Stimulated activated CD8-positive, alpha-beta memory T cell treated with anti-CD3 and anti-CD28 coated beads, Interleukin-15, amount 100 ng/mL, for 4 hours (primary cell): ENCODE data around the gene GPRIN3.

Experiments used
- DNase-seq, 2 donors: peaks; one replicate each; pipeline ENCODE4 v3.0.0-alpha.2; 2020; ENCODE audit warnings: low read depth in 2 of 2

The GPRIN3 gene

DNA sequence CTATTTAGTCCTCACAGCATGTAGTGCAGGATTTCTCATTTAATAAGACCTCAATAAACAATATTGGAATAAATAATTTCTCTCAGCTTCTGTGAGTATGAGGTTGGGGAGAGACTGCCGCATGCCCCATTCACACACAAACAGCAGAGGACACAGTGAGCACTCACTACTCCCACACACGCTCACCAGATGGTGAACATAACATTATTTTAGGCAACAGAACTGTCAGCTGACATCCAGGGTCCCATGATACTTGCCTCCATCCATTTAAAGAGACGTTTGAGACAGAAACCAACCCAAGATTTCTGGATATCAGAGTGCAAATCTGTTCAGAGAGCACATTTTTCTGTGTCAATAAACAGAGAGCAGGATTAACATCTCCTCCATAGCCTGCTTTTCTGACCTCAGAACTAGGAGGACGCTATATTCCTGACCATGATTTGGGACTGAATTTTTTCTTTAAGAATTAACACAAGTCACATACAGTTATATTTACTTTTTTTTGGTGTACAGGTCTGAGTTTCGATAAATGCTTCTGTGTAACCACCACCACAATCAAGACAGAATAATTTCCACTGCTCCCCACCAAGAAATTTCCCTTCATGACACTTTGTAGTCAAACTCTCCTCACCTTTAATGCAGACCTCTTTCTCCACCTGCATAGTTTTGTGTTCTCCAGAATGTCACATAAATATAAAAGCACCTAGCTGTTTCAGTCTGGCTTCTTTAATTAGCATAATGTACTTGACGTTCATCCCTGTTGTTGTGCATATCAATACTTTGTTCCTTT, 16.7 kb downstream of the GPRIN3 start:
- DNase-seq: no peak

DNA sequence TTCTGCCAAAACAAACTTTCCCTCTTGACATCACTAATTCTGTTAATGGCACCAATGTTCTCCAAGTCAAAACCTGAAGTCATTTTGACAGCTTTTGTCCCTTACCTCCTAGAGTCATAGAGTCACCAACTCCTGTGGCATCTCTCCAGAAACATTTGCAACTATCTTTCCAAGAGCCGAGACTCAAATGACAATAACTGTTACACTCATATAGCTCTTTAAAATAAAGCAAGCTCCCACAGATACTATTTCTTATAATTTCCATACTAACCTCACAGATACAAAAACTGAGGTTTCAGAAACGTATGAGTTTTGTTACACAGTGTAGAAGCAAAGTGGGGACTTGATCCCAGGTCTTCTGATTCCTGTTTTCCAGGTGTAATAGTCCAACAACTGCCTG, 18.3 kb downstream of the GPRIN3 start:
- no peak for DNase-seq

DNA sequence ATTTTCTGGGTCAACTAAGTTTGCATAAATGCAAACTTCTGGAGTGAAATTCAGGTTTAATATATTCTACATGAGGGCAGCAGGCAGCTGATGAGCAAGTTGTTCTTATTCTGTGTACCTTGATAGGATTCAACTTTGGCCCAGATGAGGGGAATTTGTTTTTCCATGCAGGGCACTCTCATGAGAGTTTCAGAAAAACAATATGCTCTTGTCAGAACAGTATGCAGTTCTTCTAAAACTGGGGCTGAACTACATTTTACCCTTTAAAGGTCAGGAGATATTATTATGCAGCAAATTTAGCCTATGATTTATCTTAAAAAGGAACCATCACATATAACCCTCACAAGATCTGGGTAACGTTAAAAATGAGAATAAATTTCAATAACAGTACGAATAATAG, 19.2 kb downstream of the GPRIN3 start:
- DNase-seq: no peak

DNA sequence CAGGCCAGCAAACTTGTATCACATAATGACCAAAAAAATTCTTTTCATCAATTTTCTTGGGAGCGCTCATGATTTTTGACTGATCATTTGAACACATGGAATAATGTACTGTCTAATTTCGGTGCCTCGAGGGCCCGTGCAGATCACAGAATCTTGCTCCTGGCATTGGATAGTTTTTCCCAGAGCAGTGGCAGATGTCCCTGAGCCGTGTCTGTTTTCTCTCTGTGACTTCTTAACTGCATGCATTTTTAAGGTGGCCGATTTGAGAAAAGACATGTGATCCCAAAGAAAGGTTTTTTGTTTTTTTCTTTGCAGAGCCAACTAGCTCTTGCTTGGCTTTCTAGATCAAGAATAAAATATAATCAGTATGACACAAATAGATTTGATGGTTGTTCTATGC, 19.7 kb downstream of the GPRIN3 start:
- DNase-seq: no peak

DNA sequence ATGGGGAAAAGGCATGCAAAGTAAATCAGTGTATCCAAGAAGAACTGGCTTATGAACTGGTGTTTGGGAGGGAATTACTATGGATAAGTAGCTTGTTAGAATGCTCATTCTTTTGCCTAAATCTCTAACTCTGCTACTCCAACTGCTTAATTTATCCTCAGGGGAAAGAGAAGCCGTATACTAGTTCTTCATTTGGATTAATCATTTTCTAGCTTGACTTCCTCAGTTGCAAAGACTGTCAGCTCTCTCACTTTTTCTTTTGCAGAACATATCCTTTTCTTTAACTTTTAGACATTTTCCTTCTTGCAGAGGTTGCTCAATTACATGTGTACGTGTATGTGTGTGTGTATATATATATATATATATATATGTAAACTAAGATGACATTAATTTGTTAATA, 21.9 kb downstream of the GPRIN3 start:
- no peak for DNase-seq

DNA sequence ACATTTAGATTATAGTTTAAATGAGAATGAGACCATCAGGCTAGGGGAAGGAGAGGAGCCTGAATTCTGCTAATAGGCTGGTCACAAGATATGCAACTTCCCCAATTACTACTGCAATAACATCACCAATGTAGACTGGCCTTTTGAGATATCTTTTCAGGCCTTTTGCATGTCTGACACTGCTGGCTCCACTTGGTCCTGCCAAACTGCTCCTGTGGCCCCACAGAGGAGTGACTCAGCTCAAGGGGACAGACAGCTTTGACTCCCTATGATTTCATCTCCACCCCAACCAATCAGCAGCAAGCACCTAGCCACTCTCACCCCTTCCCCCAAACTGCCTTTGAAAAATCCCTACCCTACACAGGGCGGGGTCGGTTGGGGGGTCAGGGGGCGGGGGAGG, 22.8 kb downstream of the GPRIN3 start:
- no peak for DNase-seq

DNA sequence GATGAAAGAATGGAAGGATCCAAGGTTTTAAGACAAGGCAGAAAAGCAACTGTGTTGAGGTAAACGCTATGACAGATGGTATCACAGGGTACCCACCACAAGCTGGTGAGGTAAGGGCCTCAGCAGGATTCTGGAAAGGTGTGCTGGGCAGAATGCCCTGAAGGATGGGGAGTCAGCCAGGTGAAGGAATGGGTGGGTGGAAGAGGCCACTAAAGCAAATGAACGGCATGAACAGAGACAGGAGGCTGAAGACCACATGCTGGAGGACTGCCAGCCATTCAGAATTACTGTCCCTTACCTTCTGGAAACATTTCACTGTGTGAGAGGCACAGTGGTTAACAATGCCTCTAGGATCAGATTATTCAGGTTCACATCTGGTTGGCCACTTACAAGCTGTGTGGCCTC, 23.6 kb downstream of the GPRIN3 start:
- DNase-seq: no peak

DNA sequence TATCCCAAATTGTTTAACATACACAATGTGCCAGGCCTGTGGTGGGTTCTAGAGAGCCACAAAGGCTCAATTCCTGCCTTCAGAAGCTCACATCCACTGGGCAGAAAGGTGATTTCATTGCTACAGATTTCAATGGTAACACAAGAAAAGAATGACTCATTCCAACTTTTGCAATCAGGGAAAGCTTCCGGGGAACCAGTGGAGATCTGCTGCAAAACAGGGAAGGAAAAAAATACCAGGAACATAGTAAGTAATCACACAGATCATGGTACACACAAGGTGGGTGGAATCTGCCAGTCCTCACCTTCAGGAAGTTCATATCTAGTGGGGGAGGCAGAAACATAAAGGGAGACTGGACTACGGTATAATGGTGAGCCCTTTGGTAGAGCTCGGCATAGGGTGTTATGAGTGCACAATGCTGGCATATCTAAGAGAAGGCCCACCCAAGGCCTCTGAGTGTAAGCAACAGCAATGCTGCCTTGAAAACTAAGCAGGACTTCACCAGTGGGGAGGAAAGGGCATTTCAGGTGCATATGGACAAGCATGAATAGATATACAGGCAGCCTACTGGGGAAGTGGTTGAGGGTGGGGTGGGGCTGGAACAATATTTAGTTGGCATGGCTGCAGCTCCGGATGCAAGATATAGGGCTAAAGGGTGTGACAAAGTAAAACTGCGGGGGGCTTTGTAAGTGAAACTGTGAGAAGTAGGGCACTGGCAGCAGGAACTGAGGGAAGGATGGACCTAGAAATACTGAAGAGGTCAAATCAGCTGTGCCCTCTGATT, 24.2 kb downstream of the GPRIN3 start:
- DNase-seq: no peak

DNA sequence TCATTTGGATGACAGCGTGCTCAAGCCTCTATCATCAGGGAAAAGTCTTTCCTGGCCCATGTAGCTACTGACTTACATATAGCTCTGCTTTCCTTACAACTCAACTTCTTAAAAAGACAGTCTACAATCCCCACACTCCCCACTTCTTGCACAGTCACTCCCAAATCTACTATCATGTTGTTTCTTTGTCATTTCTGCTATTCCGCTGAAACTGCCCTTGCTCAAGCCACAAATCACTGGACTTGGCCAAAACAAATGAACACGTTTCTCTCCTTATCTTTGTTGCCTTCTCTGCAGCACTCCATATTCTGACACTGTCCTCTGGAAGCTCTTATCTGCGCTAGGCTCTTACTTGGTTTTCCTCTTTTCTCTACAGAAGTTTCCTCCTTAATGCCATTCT, 28.2 kb downstream of the GPRIN3 start:
- DNase-seq: no peak

DNA sequence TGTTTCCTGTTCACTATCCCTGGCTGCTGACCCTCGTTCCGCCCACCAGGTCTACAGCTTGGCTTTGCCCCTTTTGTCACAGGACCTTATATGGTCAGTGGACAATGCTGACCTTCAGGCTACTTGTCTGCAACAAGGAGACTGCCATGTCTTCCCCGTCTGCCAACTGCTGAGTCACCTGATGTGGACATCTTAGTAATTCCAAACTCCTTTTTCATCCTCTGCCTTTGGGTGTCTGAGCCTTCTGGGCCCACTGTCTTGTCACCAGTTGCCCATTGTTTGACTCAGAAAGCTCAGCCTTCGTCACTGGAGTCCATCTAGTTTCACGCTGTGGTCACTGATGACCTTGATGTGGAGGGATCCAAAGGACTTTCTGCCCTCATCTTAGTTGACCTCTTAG, 30.2 kb downstream of the GPRIN3 start:
- no peak for DNase-seq

DNA sequence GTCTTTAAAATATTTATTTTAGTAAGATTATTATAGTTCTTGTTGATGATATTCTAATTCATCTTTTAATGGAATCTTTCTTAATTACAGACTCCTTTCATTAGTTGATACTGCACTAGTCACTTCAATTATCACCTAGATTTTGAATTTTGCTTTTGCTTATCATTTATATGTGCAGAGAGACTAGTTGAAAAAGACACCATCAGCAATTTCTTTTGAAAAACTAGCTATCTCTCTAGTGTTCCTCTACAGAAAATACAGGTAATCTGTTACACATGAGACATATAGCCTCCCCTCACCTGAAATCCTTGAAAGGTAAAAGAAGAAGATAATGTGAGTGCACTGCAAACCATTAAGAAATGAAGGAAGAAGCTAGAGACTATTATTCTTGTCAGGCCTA, 31.3 kb downstream of the GPRIN3 start:
- DNase-seq: no peak

DNA sequence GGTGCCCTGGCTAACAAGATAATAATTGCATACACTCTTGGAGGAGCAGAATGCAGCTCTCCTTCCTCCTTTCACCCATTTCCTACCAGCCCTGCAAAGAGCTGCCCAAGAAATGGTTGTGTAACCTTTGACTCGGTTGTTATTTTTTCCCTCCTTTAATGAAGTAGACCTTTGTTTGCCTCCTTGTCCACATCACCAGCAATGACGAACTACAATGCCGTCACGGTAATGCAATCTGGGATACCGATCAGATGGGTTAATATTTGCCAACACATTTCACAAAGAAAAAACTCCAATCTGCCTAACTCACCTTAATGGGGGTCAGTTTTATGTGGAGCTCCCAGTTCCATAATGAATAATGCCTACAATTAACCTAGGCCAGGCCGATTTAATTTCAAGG, 32.0 kb downstream of the GPRIN3 start:
- no peak for DNase-seq

DNA sequence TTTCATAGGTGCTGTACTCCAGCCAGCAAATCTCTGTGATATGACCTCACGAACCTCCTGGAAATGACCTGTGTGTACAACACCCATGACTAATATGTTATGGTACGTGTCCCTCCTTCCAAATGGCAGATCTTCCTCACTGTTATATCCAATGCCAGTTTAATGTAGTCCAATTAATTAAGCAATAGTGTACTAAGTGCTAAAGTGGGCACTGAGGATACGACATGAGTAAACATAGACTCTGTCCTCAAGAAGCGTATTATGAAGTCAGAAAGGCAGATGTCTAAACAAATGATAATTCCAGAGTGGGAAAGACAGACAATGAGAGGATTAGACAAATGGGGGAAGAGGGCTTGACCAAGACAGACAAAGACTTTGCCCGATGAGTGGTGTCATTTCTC, 33.9 kb downstream of the GPRIN3 start:
- no peak for DNase-seq

DNA sequence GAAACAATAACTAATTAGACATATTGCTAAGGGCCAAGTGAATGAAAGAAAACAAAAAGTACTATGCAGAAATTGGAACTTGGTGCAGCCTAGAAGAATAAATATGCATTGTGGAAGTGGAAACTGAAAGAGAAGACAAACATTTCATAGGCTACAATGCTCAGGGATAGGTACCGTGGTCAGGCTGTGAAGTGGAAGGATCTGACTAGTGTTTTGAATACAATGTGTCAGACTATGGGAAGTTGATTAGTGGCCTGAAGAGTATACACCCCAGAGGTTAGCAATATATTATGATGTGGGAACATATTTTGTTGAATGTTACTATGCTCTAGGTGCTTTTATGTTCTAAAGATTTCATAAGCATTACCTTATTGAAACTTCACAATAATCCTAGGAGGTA, 36.8 kb downstream of the GPRIN3 start:
- no peak for DNase-seq

DNA sequence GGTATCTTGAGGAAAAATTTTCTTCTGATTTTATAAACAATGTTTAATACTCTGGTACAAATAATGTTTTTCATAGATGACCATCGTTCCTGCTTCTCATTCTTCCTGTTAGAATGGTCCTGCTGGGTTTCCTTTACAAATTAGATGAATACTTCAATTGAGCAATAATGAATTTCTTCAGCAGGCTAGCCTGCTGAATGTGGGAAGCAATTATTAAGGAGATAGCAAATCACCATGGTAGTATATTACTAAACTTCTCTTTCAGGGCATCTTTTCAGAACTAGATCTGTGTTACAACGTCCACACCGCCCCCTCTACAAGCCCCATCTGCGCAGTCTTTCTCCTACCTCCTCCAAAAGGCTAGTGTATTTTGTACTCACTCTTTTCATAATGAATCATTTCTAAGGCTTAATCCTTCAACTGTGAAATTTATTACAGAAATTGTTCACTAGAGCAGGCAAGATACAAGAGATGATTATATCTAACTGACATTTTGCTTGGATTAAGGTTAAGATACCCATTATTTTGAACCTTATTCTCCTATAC, 38.4 kb downstream of the GPRIN3 start:
- no peak for DNase-seq

DNA sequence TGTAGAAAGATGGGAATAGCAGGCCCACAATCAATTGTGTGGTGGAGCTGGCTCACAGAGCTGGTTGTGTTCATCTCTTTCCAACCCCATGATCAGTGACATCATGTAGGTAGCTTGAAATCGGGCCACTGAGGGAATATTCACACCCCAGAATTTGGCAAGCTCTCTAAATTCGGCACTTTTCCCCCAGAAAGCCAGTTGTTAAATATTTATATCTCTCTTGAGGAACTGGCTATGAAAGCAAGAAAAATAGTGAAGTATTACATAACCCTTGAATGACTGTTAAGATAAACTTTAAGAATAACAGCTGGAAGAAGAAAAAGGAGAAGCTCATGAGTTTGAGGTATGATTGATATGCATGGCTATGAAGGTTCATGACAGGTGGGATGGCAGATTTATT, 38.9 kb downstream of the GPRIN3 start:
- no peak for DNase-seq

DNA sequence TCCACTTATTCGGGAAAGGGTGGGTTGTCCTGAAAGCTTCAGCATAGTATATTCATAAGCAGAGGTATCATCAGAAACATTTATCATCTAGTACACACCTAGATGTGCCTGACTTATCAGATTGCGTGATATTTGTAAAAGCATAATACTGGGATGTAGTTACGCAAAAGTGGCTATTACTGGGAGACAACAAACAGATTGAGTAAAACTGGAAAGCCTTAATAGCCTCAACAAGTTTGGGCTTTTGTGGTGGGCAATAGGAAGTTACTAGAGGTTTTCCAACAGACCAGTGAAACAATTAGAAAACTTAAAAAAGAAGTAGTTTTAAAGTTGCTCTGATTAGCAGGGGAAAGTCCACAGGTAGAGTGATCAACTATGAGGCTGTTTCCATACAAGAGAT, 39.8 kb downstream of the GPRIN3 start:
- DNase-seq: no peak

DNA sequence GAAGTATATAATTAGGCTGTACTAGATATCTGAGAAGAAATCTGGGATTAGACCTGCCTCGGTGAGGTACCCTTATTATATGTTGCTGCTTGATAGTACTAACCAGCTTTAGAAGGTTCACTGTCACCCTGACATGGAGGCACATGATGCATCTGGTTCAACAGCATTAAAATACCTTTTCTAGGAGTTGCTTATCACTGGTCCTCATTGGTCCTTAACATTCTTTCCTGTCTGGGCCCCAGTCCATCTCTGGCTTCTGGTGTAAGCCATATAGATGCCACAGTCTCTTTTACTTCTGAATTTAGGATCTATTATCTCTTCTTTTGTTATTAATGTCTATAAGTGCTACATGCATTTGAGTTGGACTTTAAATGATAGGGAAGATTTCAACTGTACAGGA, 40.2 kb downstream of the GPRIN3 start:
- no peak for DNase-seq

DNA sequence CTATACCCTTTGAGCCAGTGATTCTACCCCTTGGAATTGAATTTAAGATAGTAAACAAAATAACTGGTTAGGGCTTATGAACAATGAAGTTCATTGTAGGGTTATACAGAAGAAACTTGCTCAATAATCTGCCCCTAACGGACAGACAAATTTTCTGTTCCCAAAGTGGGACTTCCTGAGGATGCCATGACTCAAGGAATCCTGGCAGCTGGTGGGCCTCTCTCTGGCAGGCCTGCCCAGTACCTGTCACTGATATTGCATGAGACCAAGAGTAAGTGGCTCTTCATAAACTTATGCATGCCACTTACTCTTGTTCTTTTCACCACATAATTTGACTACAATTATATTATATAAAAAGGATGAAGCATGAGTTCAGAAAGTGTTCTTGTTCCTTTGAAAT, 41.5 kb downstream of the GPRIN3 start:
- no peak for DNase-seq

DNA sequence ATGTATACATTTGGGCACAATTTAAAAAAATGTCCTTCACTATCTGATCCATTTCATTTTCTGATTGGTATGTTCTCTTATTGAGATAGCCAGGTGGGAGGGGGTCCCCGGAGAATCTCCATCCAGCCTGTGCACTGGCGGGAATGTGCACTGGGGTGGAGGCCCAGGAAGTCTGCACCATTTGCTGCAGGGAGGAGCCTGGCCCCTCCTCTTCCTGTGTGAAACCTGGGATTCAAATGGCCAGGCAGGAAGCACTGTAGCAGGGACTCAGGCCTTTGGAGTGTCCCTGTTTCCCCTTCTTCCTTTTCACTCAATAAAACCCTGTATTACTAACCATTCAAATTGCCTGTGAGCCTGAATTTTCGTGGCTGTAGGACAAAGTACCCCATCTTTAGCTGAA, 44.3 kb downstream of the GPRIN3 start:
- DNase-seq: no peak

DNA sequence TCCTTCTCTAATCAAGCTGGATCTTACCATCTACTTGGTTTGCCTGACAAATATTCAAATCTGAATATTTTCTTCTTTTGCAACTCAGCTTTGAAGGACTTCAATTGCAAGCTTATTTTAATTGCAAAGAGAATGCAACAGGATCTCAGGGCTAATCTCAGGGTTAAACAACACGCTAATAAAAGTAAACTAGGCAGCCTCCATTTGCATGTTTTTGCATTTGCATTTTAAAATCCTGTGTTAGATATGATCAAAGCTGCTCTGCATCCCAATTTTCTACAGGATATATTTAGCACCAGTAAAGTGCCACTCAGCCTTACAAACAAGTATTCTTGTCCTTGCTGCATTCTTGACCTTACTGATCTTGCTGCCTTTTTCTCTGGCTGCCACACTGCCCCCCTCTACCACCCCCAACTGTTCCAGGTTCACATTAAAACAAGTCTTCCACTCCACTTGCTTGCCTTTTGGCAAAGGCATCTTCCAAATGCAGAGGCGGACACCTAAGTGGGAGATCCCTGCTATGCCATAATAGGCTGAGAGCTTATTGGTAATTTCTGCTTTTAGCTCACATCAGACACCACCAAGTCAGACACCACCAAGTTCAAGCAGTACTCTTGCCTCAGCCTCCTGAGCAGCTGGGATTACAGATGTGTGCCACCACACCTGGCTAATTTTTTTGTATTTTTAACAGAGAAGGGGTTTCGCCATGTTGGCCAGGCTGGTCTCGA, 48.1 kb downstream of the GPRIN3 start:
- no peak for DNase-seq

DNA sequence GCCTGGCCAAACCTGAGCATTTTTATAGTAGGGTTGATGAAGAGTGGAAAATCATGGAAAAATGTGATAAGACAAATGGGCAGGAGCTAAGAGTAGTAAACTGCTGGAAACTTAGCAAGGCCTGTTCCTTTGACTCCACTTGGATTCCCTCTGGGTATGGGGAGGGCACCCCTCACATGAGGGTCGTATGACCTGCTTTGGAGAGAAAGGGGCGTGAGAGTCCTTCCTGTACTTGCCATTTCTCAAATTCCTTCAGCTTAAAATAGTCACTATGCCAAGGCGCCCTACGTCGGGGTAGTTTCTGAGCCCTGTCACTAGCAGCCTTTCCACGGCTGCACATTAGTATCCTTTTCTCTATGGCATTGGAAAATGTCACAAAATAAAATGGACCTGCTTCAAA, 49.1 kb downstream of the GPRIN3 start:
- no peak for DNase-seq

DNA sequence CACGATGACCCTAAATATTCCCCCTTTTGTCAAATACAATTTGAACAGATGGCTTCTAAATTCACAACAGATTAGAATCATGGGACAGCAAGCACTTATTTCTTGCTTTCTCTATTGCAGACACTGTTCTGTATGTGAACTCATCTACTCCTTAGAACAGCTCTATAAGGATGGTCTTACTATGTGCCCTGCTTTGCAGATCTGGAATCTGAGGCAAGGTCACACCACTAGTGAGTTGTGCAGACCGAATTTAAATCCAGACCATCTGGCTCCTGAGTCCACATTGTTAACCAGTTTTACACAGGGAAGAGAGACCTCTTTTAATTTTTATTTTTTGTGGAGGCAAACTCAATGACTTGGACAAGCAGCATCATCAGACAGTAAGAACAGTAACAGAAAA, 50.2 kb downstream of the GPRIN3 start:
- DNase-seq: no peak
